H9 (cell line): ENCODE measurements around the gene IGLL1. TPM values are rescaled to one million over a fixed set of nuclear protein-coding genes. Genes with fewer than 3 reads are reported as not detected.

Experiments
- DNase-seq: peaks from one replicate; pipeline ENCODE4 v3.0.0-alpha.2; 2017
- H2AFZ ChIP-seq: one replicate; pipeline ENCODE4 v1.6.1; 2013; ENCODE audit warnings: mild to moderate bottlenecking, low read length, control low read depth, moderate library complexity
- H2AK5ac ChIP-seq: 2 replicates; pipeline ENCODE4 v1.6.1; 2013; ENCODE audit warnings: low read length, control low read depth, mixed read lengths; ENCODE audit not compliant: insufficient read length
- H2BK120ac ChIP-seq: one replicate; pipeline ENCODE4 v1.6.1; 2013; ENCODE audit warnings: low read depth, mild to moderate bottlenecking, low read length, control low read depth, inconsistent platforms; ENCODE audit not compliant: poor library complexity, severe bottlenecking
- H2BK12ac ChIP-seq: 2 replicates; pipeline ENCODE4 v1.6.1; 2013; ENCODE audit warnings: low read length, control low read depth, mixed read lengths, low read depth; ENCODE audit not compliant: insufficient read length
- H2BK15ac ChIP-seq: 2 replicates; pipeline ENCODE4 v1.6.1; 2013; ENCODE audit warnings: low read depth, low read length, control low read depth
- H2BK20ac ChIP-seq: one replicate; pipeline ENCODE4 v1.6.1; 2013; ENCODE audit warnings: low read depth, mild to moderate bottlenecking, low read length, control low read depth, inconsistent platforms; ENCODE audit not compliant: poor library complexity, severe bottlenecking
- H2BK5ac ChIP-seq: 2 replicates; pipeline ENCODE4 v1.6.1; 2013; ENCODE audit warnings: low read length, control low read depth, mixed read lengths; ENCODE audit not compliant: insufficient read length
- H3K14ac ChIP-seq: 2 replicates; pipeline ENCODE4 v1.6.1; 2013; ENCODE audit warnings: low read length, control low read depth; ENCODE audit not compliant: insufficient read depth
- H3K18ac ChIP-seq: 2 replicates; pipeline ENCODE4 v1.6.1; 2013; ENCODE audit warnings: low read depth, mild to moderate bottlenecking, mixed read lengths, low read length, control low read depth; ENCODE audit not compliant: insufficient read length
- H3K23ac ChIP-seq: 2 replicates; pipeline ENCODE4 v1.6.1; 2013; ENCODE audit warnings: low read length, control low read depth, mixed read lengths, low read depth; ENCODE audit not compliant: insufficient read length
- H3K23me2 ChIP-seq: 2 replicates; pipeline ENCODE4 v1.6.1; 2013; ENCODE audit warnings: low read depth, mild to moderate bottlenecking, mixed read lengths, low read length, control low read depth; ENCODE audit not compliant: insufficient read length, poor library complexity, severe bottlenecking
- H3K27ac ChIP-seq: 2 replicates; pipeline ENCODE4 v1.5.1; 2013; ENCODE audit warnings: low read length, control low read depth, mixed read lengths, low read depth; ENCODE audit not compliant: insufficient read length
- H3K27me3 ChIP-seq: 2 replicates; pipeline ENCODE4 v1.6.1; 2013; ENCODE audit warnings: low read length, control low read depth, inconsistent platforms; ENCODE audit not compliant: insufficient read depth
- H3K4ac ChIP-seq: 2 replicates; pipeline ENCODE4 v1.6.1; 2013; ENCODE audit warnings: low read depth, mild to moderate bottlenecking, control low read depth, inconsistent platforms, low read length, moderate library complexity
- H3K4me1 ChIP-seq: 2 replicates; pipeline ENCODE4 v1.6.1; 2013; ENCODE audit warnings: low read length, control low read depth, inconsistent platforms; ENCODE audit not compliant: insufficient read depth
- H3K4me2 ChIP-seq: 2 replicates; pipeline ENCODE4 v1.6.1; 2013; ENCODE audit warnings: low read length, control low read depth, mixed read lengths; ENCODE audit not compliant: insufficient read length, insufficient read depth
- H3K56ac ChIP-seq: 2 replicates; pipeline ENCODE4 v1.6.1; 2013; ENCODE audit warnings: low read depth, mild to moderate bottlenecking, mixed read lengths, low read length, control low read depth; ENCODE audit not compliant: insufficient read length
- H3K79me1 ChIP-seq: 2 replicates; pipeline ENCODE4 v1.6.1; 2013; ENCODE audit warnings: low read depth, mild to moderate bottlenecking, moderate library complexity, low read length, control low read depth, inconsistent platforms; ENCODE audit not compliant: insufficient read depth, poor library complexity, severe bottlenecking
- H3K79me2 ChIP-seq: 2 replicates; pipeline ENCODE4 v1.6.1; 2013; ENCODE audit warnings: low read length, control low read depth, inconsistent platforms; ENCODE audit not compliant: insufficient read depth
- H3K9ac ChIP-seq: 2 replicates; pipeline ENCODE4 v1.6.1; 2013; ENCODE audit warnings: low read length, control low read depth, mixed read lengths; ENCODE audit not compliant: insufficient read length; ENCODE audit errors: extremely low read depth
- H3K9me3 ChIP-seq: one replicate; pipeline ENCODE4 v1.6.1; 2013; ENCODE audit warnings: low read depth, low read length, inconsistent platforms; ENCODE audit not compliant: control insufficient read depth
- H3T11ph ChIP-seq: one replicate; pipeline ENCODE4 v1.6.1; 2013; ENCODE audit warnings: mild to moderate bottlenecking, low read length, control low read depth, inconsistent platforms
- H4K20me1 ChIP-seq: one replicate; pipeline ENCODE4 v1.6.1; 2013; ENCODE audit not compliant: control insufficient read depth, insufficient read length, insufficient read depth
- H4K5ac ChIP-seq: 2 replicates; pipeline ENCODE4 v1.6.1; 2013; ENCODE audit warnings: low read depth, mild to moderate bottlenecking, mixed read lengths, low read length, control low read depth; ENCODE audit not compliant: insufficient read length
- H4K8ac ChIP-seq: replicated peaks from 2 replicates; pipeline ENCODE4 v1.6.1; 2013; ENCODE audit warnings: low read length, control low read depth, mixed read lengths, low read depth; ENCODE audit not compliant: insufficient read length
- H4K91ac ChIP-seq: 2 replicates; pipeline ENCODE4 v1.6.1; 2013; ENCODE audit warnings: low read depth, mild to moderate bottlenecking, moderate library complexity, mixed read lengths, low read length, control low read depth; ENCODE audit not compliant: insufficient read length
- H3K27ac Mint-ChIP-seq, 3 experiments: 2 replicates in 2 of 3; 3 replicates in 1 of 3; pipeline ENCODE4 v1.8.0; 2020 to 2021; ENCODE audit warnings: mixed read lengths in 3 of 3, mild to moderate bottlenecking in 1 of 3, moderate library complexity in 1 of 3
- H3K27me3 Mint-ChIP-seq: 2 replicates; pipeline ENCODE4 v1.8.0; 2021; ENCODE audit warnings: low read depth, mild to moderate bottlenecking, moderate library complexity, mixed read lengths
- H3K36me3 Mint-ChIP-seq, 3 experiments: 2 replicates in 2 of 3; 3 replicates in 1 of 3; pipeline ENCODE4 v1.8.0; 2020 to 2021; ENCODE audit warnings: low read depth in 3 of 3, mixed read lengths in 3 of 3; ENCODE audit not compliant: insufficient read depth in 1 of 3
- H3K4me1 Mint-ChIP-seq, 2 experiments: 2 replicates each; pipeline ENCODE4 v1.8.0; 2020; ENCODE audit warnings: mixed read lengths in 2 of 2
- H3K4me3 Mint-ChIP-seq, 2 experiments: 2 replicates in 1 of 2; 3 replicates in 1 of 2; pipeline ENCODE4 v1.8.0; 2020 to 2021; ENCODE audit warnings: mild to moderate bottlenecking in 2 of 2, mixed read lengths in 2 of 2, moderate library complexity in 1 of 2
- H3K9me3 Mint-ChIP-seq, 2 experiments: 2 replicates in 1 of 2; 3 replicates in 1 of 2; pipeline ENCODE4 v1.8.0; 2020; ENCODE audit warnings: mild to moderate bottlenecking in 2 of 2, mixed read lengths in 2 of 2, moderate library complexity in 1 of 2
- CTCF ChIP-seq: fragments of 200-600 bp; sonication (generic); conservative IDR thresholded peaks from 3 replicates; pipeline ENCODE4 v1.8.0; 2021; ENCODE audit warnings: antibody characterized with exemption, mild to moderate bottlenecking
- WGBS: extraction: QIAGEN DNeasy Blood & Tissue Kit; methylation state at CpG from one replicate; pipeline ENCODE4 v1.1.7; 2013; ENCODE audit warnings: missing lambda C conversion rate, low lambda C conversion rate, mixed read lengths; ENCODE audit not compliant: insufficient read length; ENCODE audit errors: extremely low coverage; 5-methylcytosine and 5-hydroxymethylcytosine counted together
- total RNA-seq: library from RNA; stranded (reverse); gene quantifications from 2 replicates; pipeline ENCODE4 v1.2.1, GENCODE V29; 2021

The IGLL1 gene
- total RNA-seq, 1 experiment from 2014 or later = not detected

GRCh38 chr22:23523713-23524112 is 56.4 kb downstream of the IGLL1 start:
- no peak for DNase-seq
- TF ChIP-seq CTCF = no peak
- no peak overlapping the region for H3K27ac Mint-ChIP-seq
- Histone ChIP-seq H4K5ac (no peak overlapping the region), H3K9ac (no peak overlapping the region), H2AK5ac (no peak overlapping the region), H3T11ph (no peak overlapping the region), H3K27me3 (peaks cover 3% of the 10 kb centered on the region; the same call in 1 of the 2 replicates), H3K23me2 (no peaks in the 10 kb centered on the region), H4K20me1 (no peaks in the 10 kb centered on the region), H2BK120ac (no peak overlapping the region), H3K9me3 (no peaks in the 10 kb centered on the region), H2AFZ (no peak overlapping the region), H3K4me1 (no peaks in the 10 kb centered on the region), H4K91ac (no peak overlapping the region), H3K79me2 (no peaks in the 10 kb centered on the region), H3K4ac (no peak overlapping the region), H3K14ac (no peak overlapping the region), H2BK15ac (no peak overlapping the region), H4K8ac (no peak overlapping the region), H3K79me1 (no peaks in the 10 kb centered on the region), H3K56ac (no peak overlapping the region), H2BK20ac (no peak overlapping the region), H3K4me2 (no peak overlapping the region), H2BK5ac (no peak overlapping the region), H3K27ac (no peak overlapping the region), H3K23ac (no peak overlapping the region), H3K18ac (no peak overlapping the region), H2BK12ac (no peak overlapping the region)
- no peak overlapping the region for H3K4me3 Mint-ChIP-seq
- WGBS = no CpG with 5 or more reads among the region's 8 CpGs
- H3K36me3 Mint-ChIP-seq = no peaks in the 10 kb centered on the region
- no peaks in the 10 kb centered on the region; a peak in 1 of 5 replicates for H3K9me3 Mint-ChIP-seq
- H3K4me1 Mint-ChIP-seq = peaks cover 12 to 22% of the 10 kb centered on the region in 2 experiments
- H3K27me3 Mint-ChIP-seq = peaks cover 86% of the 10 kb centered on the region

Other genes starting within 250 kb of the IGLL1 start
- not detected in 2 replicates for gene DRICH1, start 52.0 kb upstream of the IGLL1 start, total RNA-seq
- gene RGL4, start 110.7 kb upstream of the IGLL1 start, total RNA-seq = not detected in 2 replicates
- 3.2 and 3.5 TPM in 2 replicates for gene ZNF70, start 170.8 kb upstream of the IGLL1 start, total RNA-seq
- 0.50 TPM in 2 replicates for gene VPREB3, start 174.1 kb upstream of the IGLL1 start, total RNA-seq
- gene C22orf15, start 182.7 kb upstream of the IGLL1 start, total RNA-seq = 0.81 and 1.8 TPM in 2 replicates
- gene CHCHD10, start 187.7 kb upstream of the IGLL1 start, total RNA-seq = 47.5 and 53.7 TPM in 2 replicates
- 4.9 and 5.3 TPM in 2 replicates for gene MMP11, start 192.6 kb upstream of the IGLL1 start, total RNA-seq
- gene SMARCB1, start 206.7 kb upstream of the IGLL1 start, total RNA-seq = 132 and 136 TPM in 2 replicates